ENCODE measurements around the gene PVALB. TPM values are rescaled to one million over a fixed set of nuclear protein-coding genes. Genes with fewer than 3 reads are reported as not detected.

The PVALB gene
- total RNA-seq, 1 donor, result not detected

GRCh38 chr22:36798674-36799066 lies 18.2 kb downstream of the PVALB start:
- Histone ChIP-seq H3K9me3 (ENCODE audit: low read depth, low read length) (no peaks in the 10 kb centered on the region), H2AFZ (ENCODE audit: low read length) (no peak overlapping the region), H3K36me3 (ENCODE audit: insufficient read depth, low read length) (no peaks in the 10 kb centered on the region), H3K4me2 (ENCODE audit: insufficient read depth, low read length) (no peak overlapping the region), H3K27ac (ENCODE audit: low read depth, low read length) (no peak overlapping the region), H3K4me1 (ENCODE audit: insufficient read depth, low read length) (no peaks in the 10 kb centered on the region), H3K27me3 (ENCODE audit: insufficient read depth, low read length) (peaks cover 30% of the 10 kb centered on the region), H4K20me1 (ENCODE audit: insufficient read depth, low read length) (no peaks in the 10 kb centered on the region), H3K4me3 (ENCODE audit: insufficient read depth, low read length) (no peak overlapping the region), H3K79me2 (ENCODE audit: insufficient read depth, low read length) (no peaks in the 10 kb centered on the region)
- no peak for DNase-seq (ENCODE audit: insufficient read length, low spot score, missing footprints)
- TF ChIP-seq, protein P1, sequence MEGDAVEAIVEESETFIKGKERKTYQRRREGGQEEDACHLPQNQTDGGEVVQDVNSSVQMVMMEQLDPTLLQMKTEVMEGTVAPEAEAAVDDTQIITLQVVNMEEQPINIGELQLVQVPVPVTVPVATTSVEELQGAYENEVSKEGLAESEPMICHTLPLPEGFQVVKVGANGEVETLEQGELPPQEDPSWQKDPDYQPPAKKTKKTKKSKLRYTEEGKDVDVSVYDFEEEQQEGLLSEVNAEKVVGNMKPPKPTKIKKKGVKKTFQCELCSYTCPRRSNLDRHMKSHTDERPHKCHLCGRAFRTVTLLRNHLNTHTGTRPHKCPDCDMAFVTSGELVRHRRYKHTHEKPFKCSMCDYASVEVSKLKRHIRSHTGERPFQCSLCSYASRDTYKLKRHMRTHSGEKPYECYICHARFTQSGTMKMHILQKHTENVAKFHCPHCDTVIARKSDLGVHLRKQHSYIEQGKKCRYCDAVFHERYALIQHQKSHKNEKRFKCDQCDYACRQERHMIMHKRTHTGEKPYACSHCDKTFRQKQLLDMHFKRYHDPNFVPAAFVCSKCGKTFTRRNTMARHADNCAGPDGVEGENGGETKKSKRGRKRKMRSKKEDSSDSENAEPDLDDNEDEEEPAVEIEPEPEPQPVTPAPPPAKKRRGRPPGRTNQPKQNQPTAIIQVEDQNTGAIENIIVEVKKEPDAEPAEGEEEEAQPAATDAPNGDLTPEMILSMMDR (IDR thresholded peaks at IDR 0.05; ENCODE audit: extremely low read depth, low read depth, low read length), result no peak

GRCh38 chr22:36797911-36798673 lies 18.7 kb downstream of the PVALB start:
- Histone ChIP-seq H3K27ac (ENCODE audit: low read depth, low read length) (no peak overlapping the region), H3K4me3 (ENCODE audit: insufficient read depth, low read length) (no peak overlapping the region), H3K4me2 (ENCODE audit: insufficient read depth, low read length) (no peak overlapping the region), H3K27me3 (ENCODE audit: insufficient read depth, low read length) (peaks cover 29% of the 10 kb centered on the region), H3K4me1 (ENCODE audit: insufficient read depth, low read length) (no peaks in the 10 kb centered on the region), H3K36me3 (ENCODE audit: insufficient read depth, low read length) (no peaks in the 10 kb centered on the region), H2AFZ (ENCODE audit: low read length) (no peak overlapping the region), H3K79me2 (ENCODE audit: insufficient read depth, low read length) (no peaks in the 10 kb centered on the region), H3K9me3 (ENCODE audit: low read depth, low read length) (no peaks in the 10 kb centered on the region), H4K20me1 (ENCODE audit: insufficient read depth, low read length) (no peaks in the 10 kb centered on the region)
- no peak for DNase-seq (ENCODE audit: insufficient read length, low spot score, missing footprints)
- TF ChIP-seq, protein P1 (IDR thresholded peaks at IDR 0.05; ENCODE audit: extremely low read depth, low read depth, low read length), result no peak

- DNase-seq (ENCODE audit: insufficient read length, low spot score, missing footprints), result no peak
- Histone ChIP-seq H3K4me2 (ENCODE audit: insufficient read depth, low read length) (no peak overlapping the region), H4K20me1 (ENCODE audit: insufficient read depth, low read length) (no peaks in the 10 kb centered on the region), H3K4me1 (ENCODE audit: insufficient read depth, low read length) (no peaks in the 10 kb centered on the region), H2AFZ (ENCODE audit: low read length) (no peak overlapping the region), H3K27ac (ENCODE audit: low read depth, low read length) (no peak overlapping the region), H3K36me3 (ENCODE audit: insufficient read depth, low read length) (no peaks in the 10 kb centered on the region), H3K4me3 (ENCODE audit: insufficient read depth, low read length) (no peak overlapping the region), H3K79me2 (ENCODE audit: insufficient read depth, low read length) (no peaks in the 10 kb centered on the region), H3K9me3 (ENCODE audit: low read depth, low read length) (no peaks in the 10 kb centered on the region), H3K27me3 (ENCODE audit: insufficient read depth, low read length) (peaks cover 22% of the 10 kb centered on the region)
- TF ChIP-seq, protein P1 (IDR thresholded peaks at IDR 0.05; ENCODE audit: extremely low read depth, low read depth, low read length), result no peak
Measured at GRCh38 chr22:36797374-36797773, 19.5 kb downstream of the PVALB start.

GRCh38 chr22:36796552-36797175 lies 20.2 kb downstream of the PVALB start:
- Histone ChIP-seq H4K20me1 (ENCODE audit: insufficient read depth, low read length) (no peaks in the 10 kb centered on the region), H3K27me3 (ENCODE audit: insufficient read depth, low read length) (peaks cover 22% of the 10 kb centered on the region), H3K79me2 (ENCODE audit: insufficient read depth, low read length) (no peaks in the 10 kb centered on the region), H3K4me1 (ENCODE audit: insufficient read depth, low read length) (no peaks in the 10 kb centered on the region), H3K27ac (ENCODE audit: low read depth, low read length) (no peak overlapping the region), H3K4me2 (ENCODE audit: insufficient read depth, low read length) (no peak overlapping the region), H3K36me3 (ENCODE audit: insufficient read depth, low read length) (no peaks in the 10 kb centered on the region), H3K9me3 (ENCODE audit: low read depth, low read length) (no peaks in the 10 kb centered on the region), H2AFZ (ENCODE audit: low read length) (no peak overlapping the region), H3K4me3 (ENCODE audit: insufficient read depth, low read length) (no peak overlapping the region)
- DNase-seq (ENCODE audit: insufficient read length, low spot score, missing footprints), result no peak
- TF ChIP-seq, protein P1 (IDR thresholded peaks at IDR 0.05; ENCODE audit: extremely low read depth, low read depth, low read length), result no peak

Data from osteoblast (primary cell).